Measurements from ENCODE around the gene MORC2.

Gene MORC2

GRCh38 chr22:30948930-30949342, 19.6 kb downstream of the MORC2 start:
- DNase-seq, result peak; percentile 32

DNA sequence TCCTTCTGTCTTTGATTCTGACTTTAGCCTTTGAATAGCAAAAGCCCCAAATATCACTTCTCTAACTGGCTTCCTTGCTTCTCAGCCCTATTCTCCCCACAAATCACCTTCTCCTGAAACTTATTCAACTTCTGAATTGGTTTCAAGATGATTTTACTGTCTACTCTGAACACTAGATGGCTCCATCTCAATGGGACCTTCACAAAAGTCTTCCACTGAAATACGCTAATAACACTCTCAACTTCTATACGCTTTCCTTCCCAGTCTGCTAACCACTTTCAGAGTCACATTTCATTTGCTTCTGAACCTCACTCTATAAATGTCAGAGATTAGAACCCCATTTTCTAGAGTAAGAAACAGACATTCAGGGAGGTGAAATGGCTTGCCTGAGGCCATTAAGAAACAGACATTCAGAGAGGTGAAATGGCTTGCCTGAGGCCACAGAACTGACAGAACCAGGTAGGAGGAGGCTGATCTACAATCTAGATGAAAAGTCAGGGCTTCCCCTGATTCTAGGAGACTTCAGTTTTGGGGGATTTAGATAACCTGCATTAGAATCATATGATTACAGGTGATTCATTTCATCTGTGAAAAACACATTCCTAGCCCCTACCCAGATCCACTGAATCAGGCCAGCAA, 20.6 kb downstream of the MORC2 start:
- peak; percentile 53 for DNase-seq

DNA sequence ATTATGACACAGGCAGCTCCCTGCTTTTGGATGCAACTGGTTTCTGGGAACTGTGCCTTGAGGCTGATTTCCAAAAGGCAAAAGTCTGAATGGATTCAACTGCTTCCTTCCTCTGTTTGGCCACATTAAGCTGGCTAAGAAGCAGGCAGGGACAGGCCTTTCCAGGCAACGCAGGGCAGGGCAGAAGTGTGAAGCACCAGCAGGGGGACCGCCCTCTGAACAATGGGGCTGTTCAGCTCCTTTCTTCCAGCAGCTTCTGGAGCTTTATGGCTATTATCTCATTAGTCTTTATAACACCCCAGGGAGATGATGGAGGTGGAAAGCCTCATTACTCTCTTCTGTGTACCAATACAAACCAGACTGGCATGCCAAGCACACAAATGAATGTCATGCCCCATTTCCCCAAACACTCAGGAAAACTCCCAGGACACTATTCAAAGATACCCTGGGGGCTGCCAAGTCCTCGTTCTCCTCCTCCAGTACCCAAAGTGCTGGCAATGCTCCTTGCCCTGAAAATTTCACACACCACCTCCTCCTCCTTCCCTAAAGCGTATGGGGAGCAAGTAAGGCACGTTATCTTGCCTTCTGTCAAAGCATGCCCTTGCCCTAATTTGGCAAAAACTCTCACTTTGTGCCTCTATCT, 21.3 kb downstream of the MORC2 start:
- no peak for DNase-seq

- DNase-seq, result no peak
Observed at GRCh38 chr22:30946354-30946753, 22.2 kb downstream of the MORC2 start.

GRCh38 chr22:30945653-30946052, 22.9 kb downstream of the MORC2 start:
- DNase-seq, result no peak

- DNase-seq, result no peak
Observed at GRCh38 chr22:30944986-30945385, 23.6 kb downstream of the MORC2 start.

DNA sequence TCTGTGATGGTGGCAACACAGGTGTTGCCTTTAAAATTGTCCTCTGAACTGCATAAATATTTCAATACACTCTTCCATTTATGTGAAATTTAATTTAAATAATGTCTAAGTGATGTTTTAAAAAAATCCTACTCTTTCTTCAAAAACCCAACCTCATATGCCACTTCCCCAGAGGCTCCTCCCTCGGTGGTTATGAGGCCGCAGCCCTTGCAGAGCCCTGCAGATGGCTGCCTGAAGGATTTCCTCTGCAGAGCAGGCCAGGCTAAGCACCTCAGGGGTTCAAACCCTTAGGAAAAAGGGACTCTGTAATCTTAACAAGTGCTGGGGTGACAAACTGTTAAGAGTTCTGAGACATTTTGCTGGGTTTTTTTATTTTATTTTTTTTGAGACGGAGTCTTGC, 25.2 kb downstream of the MORC2 start:
- DNase-seq, result no peak

- no peak for DNase-seq
Observed at GRCh38 chr22:30941363-30941740, 27.2 kb downstream of the MORC2 start.

DNA sequence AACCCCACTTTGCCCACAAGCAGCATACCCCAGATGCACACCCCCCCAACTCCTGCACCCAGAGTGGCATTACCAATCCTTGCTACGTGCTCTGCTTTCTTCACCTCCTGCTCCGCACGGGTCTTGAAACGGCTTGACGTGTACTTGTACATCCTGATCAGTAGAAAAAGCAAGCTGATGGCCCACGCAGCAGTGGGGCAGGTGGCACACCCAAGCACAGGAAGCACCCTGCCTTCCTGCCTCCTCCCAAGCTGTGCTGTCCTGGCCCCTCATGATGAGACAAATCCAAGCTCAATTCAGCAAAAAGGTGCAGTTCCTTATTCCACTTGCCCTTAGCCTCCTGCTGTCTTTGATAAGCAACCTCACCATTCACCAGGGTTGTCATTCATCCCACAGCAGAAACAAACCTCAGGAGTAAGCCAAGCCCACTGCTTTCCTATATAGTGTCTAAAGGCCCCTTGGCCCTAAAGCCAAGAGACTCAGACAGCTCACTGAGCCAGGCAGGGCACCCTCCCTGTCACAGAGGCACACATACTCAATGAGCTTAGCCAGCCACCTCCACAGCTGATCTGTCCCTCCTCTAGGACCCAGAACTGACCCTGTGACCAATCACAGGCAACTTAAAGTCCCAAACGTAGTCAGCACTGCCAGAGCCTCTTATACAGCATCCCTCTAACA, 27.8 kb downstream of the MORC2 start:
- DNase-seq, result no peak

- DNase-seq, result no peak
Observed at GRCh38 chr22:30934053-30934452, 34.5 kb downstream of the MORC2 start.

GRCh38 chr22:30933457-30933856, 35.1 kb downstream of the MORC2 start:
- no peak for DNase-seq

DNA sequence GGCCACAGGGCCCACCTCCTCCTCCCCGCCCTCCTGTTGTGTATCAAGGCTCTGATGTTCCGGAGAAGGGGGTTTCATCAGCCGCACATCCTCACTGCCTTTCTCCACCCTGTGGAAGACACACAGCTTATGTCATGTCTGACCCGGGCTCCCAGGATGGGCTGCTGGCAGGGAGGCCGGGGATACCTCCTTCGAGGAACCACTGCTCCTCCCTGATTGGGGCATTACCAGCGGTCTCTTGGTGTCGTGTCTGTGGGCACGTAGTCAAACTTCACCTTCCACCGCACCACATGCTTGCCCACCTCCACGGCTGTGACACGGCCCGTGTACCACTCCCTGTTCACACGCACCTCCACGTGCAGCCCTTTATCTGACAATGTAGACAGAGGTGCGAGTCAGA, 35.9 kb downstream of the MORC2 start:
- DNase-seq, result no peak

DNA sequence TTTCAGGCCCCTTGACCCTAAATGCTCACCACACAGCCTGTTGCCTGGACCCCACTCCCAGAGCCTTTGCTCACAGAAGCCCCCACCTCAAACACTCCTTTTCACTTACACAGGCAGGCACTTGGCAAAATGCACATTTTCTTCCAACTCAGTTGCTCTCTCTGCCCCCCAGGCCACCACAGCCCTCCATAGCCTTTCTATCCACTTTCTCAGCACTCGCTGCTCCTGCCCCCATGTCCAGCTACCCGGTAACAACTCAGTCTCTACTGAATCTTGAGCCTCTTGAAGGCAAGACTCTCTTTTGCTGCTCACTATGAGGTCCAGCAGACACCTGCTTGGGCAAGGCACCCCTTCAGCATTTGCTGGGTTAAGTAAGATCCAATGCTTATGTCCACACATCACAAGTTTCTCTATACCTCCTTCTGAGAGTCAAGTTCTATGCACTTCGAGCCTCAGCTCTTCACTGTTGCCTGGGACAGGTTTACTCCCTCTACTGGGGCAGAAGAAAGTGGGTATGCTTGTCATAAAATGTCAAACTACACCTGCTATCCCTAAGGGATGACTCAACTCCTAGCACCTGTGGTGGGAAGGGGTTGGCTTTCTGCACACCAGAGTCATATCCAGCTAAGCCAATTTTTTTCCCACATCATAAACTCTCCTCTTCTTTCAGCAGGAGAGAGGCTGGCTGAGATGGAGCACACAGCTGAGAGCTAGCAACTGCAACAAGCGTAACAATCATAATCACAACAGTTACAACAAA, 36.9 kb downstream of the MORC2 start:
- no peak for DNase-seq

- no peak for DNase-seq
Observed at GRCh38 chr22:30930228-30930627, 38.3 kb downstream of the MORC2 start.

GRCh38 chr22:30928401-30928800, 40.2 kb downstream of the MORC2 start:
- no peak for DNase-seq

- DNase-seq, result no peak
Observed at GRCh38 chr22:30927806-30928205, 40.8 kb downstream of the MORC2 start.

DNA sequence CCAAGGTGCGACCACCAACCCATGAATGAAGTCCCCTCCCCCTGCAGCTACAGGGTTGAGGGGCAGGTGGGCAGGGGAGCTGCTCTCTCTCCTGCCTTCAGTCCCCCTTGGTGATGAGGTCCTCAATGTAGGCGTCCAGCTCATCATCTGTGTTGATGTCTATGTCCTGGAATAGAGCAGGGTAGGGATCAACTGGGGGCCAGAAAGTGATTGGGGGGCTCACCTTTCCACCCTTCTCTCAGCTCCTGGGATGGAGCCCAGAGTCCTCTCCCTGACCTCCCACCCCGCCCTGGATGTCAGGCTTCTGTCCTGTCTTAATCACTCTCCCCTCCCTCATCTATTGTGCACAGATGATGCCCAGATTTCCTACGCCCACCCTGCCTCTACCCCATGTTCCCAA, 41.9 kb downstream of the MORC2 start:
- no peak for DNase-seq

- DNase-seq, result no peak
Observed at GRCh38 chr22:30925667-30926066, 42.9 kb downstream of the MORC2 start.

DNA sequence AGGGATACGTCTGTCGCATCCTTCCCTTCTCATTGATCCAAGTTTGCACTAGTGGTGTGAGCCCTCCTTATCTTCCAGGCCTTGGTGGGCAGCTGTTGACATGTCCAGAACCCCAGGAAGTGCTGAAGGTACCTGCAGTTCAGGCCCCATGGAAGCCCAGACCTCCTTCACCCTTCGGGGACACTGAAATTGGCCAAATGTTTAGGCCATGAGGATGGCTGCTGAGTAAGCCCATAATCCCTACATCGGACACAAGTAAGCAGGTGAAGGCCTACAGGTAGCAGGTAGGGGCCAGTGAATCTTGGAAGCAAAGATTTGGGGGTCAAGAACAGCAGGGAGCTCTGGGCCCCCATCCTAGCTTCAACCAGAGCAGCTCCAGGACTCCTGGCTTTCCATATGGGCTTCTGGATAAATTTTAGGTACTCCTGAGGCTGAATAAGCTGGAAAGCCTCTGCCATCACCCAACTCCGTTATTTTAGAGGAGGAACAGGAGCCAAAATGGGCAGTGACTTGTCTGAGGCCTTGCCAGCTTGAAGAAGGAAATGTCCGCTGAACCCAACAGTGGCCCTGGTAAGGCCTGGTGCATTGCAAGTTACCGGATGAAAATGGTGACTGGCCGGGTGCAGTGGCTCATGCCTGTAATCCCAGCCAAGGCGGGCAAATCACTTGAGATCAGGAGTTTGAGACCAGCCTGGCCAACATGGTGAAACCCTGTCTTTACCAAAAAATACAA, 45.2 kb downstream of the MORC2 start:
- no peak for DNase-seq

GRCh38 chr22:30922151-30922611, 46.4 kb downstream of the MORC2 start:
- DNase-seq, result peak; percentile 53

DNA sequence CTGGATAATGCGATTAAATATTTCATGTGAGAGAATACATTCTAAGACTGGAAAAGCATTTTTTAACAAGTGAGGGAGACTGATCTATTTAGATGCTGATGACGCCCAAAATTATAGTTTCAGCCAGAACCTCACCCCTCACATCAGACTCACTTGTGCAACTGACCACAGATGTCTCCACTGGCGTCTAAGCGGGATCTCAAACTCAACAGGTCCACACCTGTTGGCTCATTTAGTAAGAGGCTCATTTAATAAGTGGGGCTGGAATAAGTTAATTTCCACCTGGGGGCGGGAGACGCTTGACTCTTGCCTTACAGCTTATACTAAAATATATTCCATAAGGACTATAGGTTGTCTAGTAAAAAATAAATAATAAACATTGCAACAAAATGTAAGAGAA, 47.5 kb downstream of the MORC2 start:
- no peak for DNase-seq

- DNase-seq, result peak; percentile 54
Observed at GRCh38 chr22:30920407-30920806, 48.2 kb downstream of the MORC2 start.

GRCh38 chr22:30919973-30920372, 48.6 kb downstream of the MORC2 start:
- no peak for DNase-seq
